ENCODE measurements around the gene BMPR1B.

GRCh38 chr4:94940520-94940908, 182.8 kb downstream of the BMPR1B start:
- TF ChIP-seq, protein P1, sequence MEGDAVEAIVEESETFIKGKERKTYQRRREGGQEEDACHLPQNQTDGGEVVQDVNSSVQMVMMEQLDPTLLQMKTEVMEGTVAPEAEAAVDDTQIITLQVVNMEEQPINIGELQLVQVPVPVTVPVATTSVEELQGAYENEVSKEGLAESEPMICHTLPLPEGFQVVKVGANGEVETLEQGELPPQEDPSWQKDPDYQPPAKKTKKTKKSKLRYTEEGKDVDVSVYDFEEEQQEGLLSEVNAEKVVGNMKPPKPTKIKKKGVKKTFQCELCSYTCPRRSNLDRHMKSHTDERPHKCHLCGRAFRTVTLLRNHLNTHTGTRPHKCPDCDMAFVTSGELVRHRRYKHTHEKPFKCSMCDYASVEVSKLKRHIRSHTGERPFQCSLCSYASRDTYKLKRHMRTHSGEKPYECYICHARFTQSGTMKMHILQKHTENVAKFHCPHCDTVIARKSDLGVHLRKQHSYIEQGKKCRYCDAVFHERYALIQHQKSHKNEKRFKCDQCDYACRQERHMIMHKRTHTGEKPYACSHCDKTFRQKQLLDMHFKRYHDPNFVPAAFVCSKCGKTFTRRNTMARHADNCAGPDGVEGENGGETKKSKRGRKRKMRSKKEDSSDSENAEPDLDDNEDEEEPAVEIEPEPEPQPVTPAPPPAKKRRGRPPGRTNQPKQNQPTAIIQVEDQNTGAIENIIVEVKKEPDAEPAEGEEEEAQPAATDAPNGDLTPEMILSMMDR (IDR thresholded peaks at IDR 0.05), result no peak
- TF ChIP-seq ZFX (IDR thresholded peaks at IDR 0.05; ENCODE audit: borderline replicate concordance), result no peak
